HG02870 (cell line): ENCODE data around the gene B4GAT1.
"Not testable (repeated sequence)": the region's sequence is repeated elsewhere in the genome, so short reads cannot be mapped to it uniquely, and the experiment has no call there.

Experiments used
- ATAC-seq: cut with Tn5 transposase; IDR thresholded peaks from one replicate; pipeline ENCODE4 v1.9.1; 2021; ENCODE audit warnings: mild to moderate bottlenecking, moderate library complexity; ENCODE audit not compliant: unreplicated experiment

Gene B4GAT1

GRCh38 chr11:66363805-66364535 lies 16.5 kb upstream of the B4GAT1 start:
- ATAC-seq, result no peak

- ATAC-seq, result no peak
Observed at GRCh38 chr11:66363187-66363601, 15.8 kb upstream of the B4GAT1 start.

DNA sequence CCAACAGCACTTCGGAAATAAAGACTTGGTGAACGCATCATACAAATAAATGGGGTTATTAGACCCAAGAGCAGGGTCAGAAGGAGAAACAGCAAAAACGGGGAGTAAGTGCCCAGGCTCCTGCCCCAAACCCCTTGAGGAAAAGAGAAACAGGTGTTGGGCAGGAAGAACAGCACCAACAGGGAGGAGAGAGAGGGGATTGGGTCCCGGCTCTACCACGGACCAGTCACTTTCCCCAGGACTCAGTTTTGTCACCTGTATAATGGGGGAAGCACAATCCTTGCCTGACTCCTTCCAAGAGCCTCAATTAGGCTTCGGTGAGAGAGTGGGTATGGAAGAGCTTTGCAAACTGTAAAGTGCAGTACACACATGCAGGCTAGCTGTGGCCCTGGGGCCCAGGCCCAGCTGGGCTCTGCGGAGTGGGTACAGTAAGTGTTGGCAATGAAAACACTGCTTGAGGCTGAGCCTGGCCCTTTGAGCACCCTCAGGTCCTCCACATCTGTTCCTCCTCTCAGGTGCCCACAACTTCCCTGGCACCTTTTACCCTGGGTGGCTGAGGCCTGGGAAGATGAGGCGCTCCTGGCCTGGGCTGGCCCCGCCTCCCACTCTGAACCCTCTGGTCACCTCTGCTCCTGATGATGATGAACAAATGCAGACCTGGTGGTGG lies 15.2 kb upstream of the B4GAT1 start:
- no peak for ATAC-seq

- ATAC-seq, result no peak
Observed at GRCh38 chr11:66361502-66361941, 14.1 kb upstream of the B4GAT1 start.

- no peak for ATAC-seq
Observed at GRCh38 chr11:66360406-66361073, 13.1 kb upstream of the B4GAT1 start.

DNA sequence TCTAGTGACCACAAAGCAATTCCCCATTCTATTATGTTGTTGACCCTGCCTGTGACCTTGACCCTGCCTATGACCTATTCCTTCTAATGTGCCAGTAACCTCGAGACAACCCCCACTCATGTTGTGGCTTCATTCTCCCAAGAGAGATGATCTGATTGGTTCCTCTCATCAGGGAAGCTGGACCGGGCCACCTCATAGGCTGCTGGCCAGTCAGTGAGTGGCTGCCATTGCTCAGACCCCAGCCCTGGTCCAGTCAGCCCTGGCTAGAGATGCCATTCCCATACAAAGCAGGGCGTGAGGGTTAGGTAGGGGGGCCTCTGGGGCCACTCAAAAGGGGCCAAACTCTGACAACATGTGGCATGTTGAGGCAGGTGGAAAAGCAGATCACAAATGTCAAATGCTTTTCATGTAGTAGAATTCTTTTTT lies 12.2 kb upstream of the B4GAT1 start:
- no peak for ATAC-seq

GRCh38 chr11:66350560-66351235 lies 3.3 kb upstream of the B4GAT1 start:
- ATAC-seq, result not testable (repeated sequence)

DNA sequence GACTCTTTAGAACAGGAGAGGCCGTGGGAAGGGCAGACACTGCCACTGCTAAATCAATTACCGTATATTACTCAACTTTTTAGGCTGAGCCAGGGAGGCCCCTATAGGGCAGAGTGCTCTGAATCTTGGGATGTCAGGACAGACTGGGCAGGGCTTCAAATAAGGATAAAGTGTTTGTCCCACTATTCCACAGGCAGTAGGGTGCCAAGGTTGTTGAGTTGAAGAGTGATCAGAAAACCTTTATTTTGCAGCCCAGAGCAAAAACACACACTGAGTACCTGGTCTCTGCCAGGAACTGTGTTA lies 1.6 kb upstream of the B4GAT1 start:
- no peak for ATAC-seq

GRCh38 chr11:66346476-66347424 lies 679 bp downstream of the B4GAT1 start:
- ATAC-seq, result no peak

DNA sequence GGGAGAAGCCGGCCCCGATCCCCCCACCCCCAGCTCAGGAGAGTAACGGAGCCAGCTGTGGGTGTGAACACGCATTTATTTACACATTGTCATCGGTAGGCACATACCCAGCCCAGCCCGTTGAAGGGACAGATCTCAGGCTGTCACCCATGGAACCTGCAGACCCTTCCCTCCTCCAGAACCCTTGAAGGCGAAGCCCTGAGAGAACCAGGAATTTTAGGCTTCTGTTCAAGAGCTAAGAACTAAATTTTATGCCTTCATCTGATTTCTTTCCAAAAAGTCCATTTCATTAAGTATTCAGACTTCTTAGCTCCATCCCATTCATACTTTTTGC lies 2.1 kb downstream of the B4GAT1 start:
- no peak for ATAC-seq

- peak; percentile 64 for ATAC-seq
Observed at GRCh38 chr11:66344550-66345315, 2.7 kb downstream of the B4GAT1 start, which contains the start of gene BRMS1. TSS of gene BRMS1 (minus strand) at chr11:66345104. CDS start at chr11:66342234, 2,870 bp downstream.

- ATAC-seq, result no peak
Observed at GRCh38 chr11:66343176-66343575, 4.3 kb downstream of the B4GAT1 start.

DNA sequence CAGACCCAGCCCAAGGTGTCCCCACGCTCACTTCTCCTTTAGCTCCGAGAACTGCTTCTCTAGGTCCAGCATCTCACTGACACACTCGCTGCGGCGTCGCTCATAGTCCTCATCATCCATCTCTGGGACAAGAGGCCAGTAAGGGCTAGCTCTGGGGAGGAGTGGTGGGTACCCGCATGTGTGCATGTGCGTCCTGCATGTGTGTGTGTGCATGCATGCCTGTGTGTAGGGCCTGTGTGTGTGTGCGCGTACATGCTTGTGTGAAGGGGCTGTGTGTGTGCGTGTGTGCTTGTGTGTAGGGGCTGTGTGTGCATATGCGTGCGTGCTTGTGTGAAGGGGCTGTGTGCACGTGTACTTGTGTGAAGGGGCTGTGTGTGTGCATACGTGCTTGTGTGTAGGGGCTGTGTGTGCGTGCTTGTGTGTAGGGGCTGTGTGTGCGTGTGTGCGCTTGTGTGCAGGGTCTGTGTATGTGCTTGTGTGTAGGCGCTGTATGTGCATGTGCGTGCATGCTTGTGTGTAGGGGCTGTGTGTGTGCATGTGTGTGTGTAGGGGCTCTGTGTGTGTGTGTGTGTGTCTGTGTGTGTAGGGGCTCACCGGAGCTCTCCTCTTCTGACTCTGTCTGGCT lies 5.8 kb downstream of the B4GAT1 start:
- ATAC-seq, result no peak

GRCh38 chr11:66340596-66341501 lies 6.6 kb downstream of the B4GAT1 start:
- no peak for ATAC-seq

DNA sequence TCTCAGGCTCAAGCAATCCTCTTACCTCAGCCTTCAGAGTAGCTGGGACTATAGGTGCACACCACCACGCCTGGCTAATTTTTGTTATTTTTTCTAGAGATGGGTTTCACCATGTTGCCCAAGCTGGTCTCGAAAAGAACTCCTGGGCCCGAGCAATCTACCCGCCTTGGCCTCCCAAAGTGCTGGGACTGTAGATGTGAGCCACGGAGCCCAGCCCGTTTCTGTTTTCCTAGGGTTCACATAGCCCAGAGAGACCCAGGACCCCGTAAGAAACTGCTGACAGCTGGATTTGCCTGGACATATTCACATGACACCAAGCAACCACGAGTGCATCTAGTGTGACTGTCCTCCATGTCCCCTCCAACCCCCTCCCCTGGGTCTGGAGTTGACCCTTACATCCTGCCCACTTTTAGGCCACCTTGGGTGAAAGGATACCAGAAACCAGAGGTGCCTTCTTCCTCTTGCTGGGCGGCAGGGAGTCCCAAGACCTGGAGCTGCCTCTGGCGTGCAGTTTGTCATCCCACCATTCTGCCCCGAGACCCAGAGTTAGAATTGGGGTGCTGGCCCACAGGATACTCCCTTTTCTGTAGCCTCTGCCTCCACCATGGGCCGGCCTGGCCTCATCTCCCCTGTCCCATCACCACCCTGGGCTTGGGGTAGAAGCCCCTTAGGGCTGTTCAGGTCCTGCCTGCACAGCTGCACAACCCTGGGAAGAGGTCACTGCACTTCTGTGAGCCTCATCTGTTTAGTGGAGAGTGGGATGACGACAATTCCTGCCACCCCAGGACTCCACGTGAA lies 7.5 kb downstream of the B4GAT1 start:
- ATAC-seq, result no peak

GRCh38 chr11:66339162-66339675 lies 8.2 kb downstream of the B4GAT1 start:
- ATAC-seq, result no peak
